ENCODE results near the gene SPON1. TPM values are rescaled to one million over a fixed set of nuclear protein-coding genes. Genes with fewer than 3 reads are reported as not detected.

SPON1 gene
- total and polyA plus RNA-seq, 2 experiments from 2014 or later: 2.9 to 6.4 TPM

DNA sequence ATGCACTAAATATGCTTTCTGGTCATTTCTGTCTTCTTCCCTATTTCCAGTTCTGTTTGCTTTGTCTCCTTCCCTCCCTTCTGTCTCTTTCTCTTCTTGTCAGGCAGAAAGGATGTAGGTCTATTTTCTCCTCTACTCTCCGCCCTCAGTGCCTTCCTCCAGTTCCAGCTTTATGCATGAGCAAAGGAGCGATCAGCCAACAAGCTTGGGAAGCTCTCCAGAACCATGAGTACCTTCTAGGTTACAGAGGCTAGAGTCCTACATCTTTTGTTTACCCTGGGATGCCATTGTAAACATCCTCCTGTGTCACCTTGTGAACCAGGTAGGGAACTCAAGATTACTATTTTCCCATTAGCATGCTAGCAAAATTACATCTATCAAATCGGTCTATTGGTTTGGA, 7.9 kb upstream of the SPON1 start:
- Mint-ChIP-seq H3K36me3 (ENCODE audit: low read depth) (no peaks in the 10 kb centered on the region), H3K9me3 (no peaks in the 10 kb centered on the region), H3K4me1 (no peaks in the 10 kb centered on the region), H3K27ac (no peak overlapping the region), H3K4me3 (no peak overlapping the region), H3K27me3 (ENCODE audit: insufficient read depth, low read depth, poor library complexity) (no peaks in the 10 kb centered on the region)
- Histone ChIP-seq H3K4me1 (ENCODE audit: insufficient read depth) (peaks cover 6% of the 10 kb centered on the region), H3K4me2 (no peak overlapping the region), H3F3A (replicated peaks; ENCODE audit: low read depth) (no peaks in the 10 kb centered on the region), H3K79me2 (replicated peaks; ENCODE audit: insufficient read depth) (no peaks in the 10 kb centered on the region), H3K27me3 (ENCODE audit: insufficient read depth) (peaks cover 19% of the 10 kb centered on the region), H3K36me3 (ENCODE audit: insufficient read depth) (no peaks in the 10 kb centered on the region), H3K9me2 (ENCODE audit: insufficient read depth) (no peaks in the 10 kb centered on the region), H4K20me1 (replicated peaks; ENCODE audit: insufficient read depth) (no peaks in the 10 kb centered on the region; the same call in 1 of the 2 replicates), H2AFZ (no peak overlapping the region), H3K27ac (ENCODE audit: low read depth) (no peak overlapping the region), H3K4me3 (no peak overlapping the region)
- TF ChIP-seq CTCF (conservative IDR thresholded peaks at IDR 0.05; ENCODE audit: low read depth in 2 of 2) (no peak), JUNB (IDR thresholded peaks at IDR 0.05; ENCODE audit: unreplicated experiment) (no peak), NANOG (IDR thresholded peaks at IDR 0.05; ENCODE audit: borderline replicate concordance) (no peak), POLR2AphosphoS5 (IDR thresholded peaks at IDR 0.05; ENCODE audit: low read depth) (no peak), ZNF331 (CRISPR knock-in tag; IDR thresholded peaks at IDR 0.05; ENCODE audit: low read depth) (no peak), EZH2phosphoT487 (IDR thresholded peaks at IDR 0.05; ENCODE audit: unreplicated experiment) (no peak), STAT1 (IDR thresholded peaks at IDR 0.05; ENCODE audit: unreplicated experiment) (no peak), CREB1 (CRISPR knock-in tag; IDR thresholded peaks at IDR 0.05; ENCODE audit: low read depth) (no peak), REST (IDR thresholded peaks at IDR 0.05; ENCODE audit: unreplicated experiment) (no peak), ZNF114 (CRISPR knock-in tag; IDR thresholded peaks at IDR 0.05) (no peak), ETS1 (IDR thresholded peaks at IDR 0.05) (no peak), EZH2 (IDR thresholded peaks at IDR 0.05; ENCODE audit: low read depth, unreplicated experiment) (no peak)
- TF ChIP-seq, protein P1, sequence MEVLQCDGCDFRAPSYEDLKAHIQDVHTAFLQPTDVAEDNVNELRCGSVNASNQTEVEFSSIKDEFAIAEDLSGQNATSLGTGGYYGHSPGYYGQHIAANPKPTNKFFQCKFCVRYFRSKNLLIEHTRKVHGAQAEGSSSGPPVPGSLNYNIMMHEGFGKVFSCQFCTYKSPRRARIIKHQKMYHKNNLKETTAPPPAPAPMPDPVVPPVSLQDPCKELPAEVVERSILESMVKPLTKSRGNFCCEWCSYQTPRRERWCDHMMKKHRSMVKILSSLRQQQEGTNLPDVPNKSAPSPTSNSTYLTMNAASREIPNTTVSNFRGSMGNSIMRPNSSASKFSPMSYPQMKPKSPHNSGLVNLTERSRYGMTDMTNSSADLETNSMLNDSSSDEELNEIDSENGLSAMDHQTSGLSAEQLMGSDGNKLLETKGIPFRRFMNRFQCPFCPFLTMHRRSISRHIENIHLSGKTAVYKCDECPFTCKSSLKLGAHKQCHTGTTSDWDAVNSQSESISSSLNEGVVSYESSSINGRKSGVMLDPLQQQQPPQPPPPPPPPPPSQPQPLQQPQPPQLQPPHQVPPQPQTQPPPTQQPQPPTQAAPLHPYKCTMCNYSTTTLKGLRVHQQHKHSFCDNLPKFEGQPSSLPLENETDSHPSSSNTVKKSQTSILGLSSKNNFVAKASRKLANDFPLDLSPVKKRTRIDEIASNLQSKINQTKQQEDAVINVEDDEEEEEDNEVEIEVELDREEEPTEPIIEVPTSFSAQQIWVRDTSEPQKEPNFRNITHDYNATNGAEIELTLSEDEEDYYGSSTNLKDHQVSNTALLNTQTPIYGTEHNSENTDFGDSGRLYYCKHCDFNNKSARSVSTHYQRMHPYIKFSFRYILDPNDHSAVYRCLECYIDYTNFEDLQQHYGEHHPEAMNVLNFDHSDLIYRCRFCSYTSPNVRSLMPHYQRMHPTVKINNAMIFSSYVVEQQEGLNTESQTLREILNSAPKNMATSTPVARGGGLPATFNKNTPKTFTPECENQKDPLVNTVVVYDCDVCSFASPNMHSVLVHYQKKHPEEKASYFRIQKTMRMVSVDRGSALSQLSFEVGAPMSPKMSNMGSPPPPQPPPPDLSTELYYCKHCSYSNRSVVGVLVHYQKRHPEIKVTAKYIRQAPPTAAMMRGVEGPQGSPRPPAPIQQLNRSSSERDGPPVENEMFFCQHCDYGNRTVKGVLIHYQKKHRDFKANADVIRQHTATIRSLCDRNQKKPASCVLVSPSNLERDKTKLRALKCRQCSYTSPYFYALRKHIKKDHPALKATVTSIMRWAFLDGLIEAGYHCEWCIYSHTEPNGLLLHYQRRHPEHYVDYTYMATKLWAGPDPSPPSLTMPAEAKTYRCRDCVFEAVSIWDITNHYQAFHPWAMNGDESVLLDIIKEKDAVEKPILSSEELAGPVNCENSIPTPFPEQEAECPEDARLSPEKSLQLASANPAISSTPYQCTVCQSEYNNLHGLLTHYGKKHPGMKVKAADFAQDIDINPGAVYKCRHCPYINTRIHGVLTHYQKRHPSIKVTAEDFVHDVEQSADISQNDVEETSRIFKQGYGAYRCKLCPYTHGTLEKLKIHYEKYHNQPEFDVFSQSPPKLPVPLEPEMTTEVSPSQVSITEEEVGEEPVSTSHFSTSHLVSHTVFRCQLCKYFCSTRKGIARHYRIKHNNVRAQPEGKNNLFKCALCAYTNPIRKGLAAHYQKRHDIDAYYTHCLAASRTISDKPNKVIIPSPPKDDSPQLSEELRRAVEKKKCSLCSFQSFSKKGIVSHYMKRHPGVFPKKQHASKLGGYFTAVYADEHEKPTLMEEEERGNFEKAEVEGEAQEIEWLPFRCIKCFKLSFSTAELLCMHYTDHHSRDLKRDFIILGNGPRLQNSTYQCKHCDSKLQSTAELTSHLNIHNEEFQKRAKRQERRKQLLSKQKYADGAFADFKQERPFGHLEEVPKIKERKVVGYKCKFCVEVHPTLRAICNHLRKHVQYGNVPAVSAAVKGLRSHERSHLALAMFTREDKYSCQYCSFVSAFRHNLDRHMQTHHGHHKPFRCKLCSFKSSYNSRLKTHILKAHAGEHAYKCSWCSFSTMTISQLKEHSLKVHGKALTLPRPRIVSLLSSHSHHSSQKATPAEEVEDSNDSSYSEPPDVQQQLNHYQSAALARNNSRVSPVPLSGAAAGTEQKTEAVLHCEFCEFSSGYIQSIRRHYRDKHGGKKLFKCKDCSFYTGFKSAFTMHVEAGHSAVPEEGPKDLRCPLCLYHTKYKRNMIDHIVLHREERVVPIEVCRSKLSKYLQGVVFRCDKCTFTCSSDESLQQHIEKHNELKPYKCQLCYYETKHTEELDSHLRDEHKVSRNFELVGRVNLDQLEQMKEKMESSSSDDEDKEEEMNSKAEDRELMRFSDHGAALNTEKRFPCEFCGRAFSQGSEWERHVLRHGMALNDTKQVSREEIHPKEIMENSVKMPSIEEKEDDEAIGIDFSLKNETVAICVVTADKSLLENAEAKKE (CRISPR knock-in tag; IDR thresholded peaks at IDR 0.05): no peak
- DNase-seq (ENCODE audit: low spot score) (no peak), ATAC-seq (no peak)
